PFSK-1 (cell line): ENCODE measurements around the gene GALNT15.

Source experiments
- POLR2AphosphoS5 ChIP-seq: IDR thresholded peaks from 2 replicates; pipeline ENCODE4 v1.6.1; 2012; ENCODE audit warnings: low read depth, mild to moderate bottlenecking, control low read depth, low read length, moderate library complexity
- TAF1 ChIP-seq: IDR thresholded peaks from 2 replicates; pipeline ENCODE4 v1.6.1; 2012; ENCODE audit warnings: low read length, control low read depth, borderline replicate concordance; ENCODE audit not compliant: insufficient read depth

GRCh38 chr3:16236030-16236639 is 61.7 kb downstream of the GALNT15 start:
- TF ChIP-seq TAF1 (no peak), POLR2AphosphoS5 (no peak)
